NCI-H1436 treated with DMSO at 0.1 percent for 48 hours (cell line): ENCODE results near the gene TRABD2B.

Experiments used
- DNase-seq: peaks from one replicate; lab custom pipeline; 2025; lab: John Stamatoyannopoulos, UW

TRABD2B gene

GRCh38 chr1:47992720-47993415 is 4.3 kb downstream of the TRABD2B start:
- DNase-seq, result no peak

GRCh38 chr1:47991673-47992072 is 5.5 kb downstream of the TRABD2B start:
- no peak for DNase-seq

- DNase-seq, result no peak
Observed at GRCh38 chr1:47991187-47991586, 6.0 kb downstream of the TRABD2B start.

- no peak for DNase-seq
Observed at GRCh38 chr1:47990286-47990685, 6.9 kb downstream of the TRABD2B start.

- no peak for DNase-seq
Observed at GRCh38 chr1:47987601-47988000, 9.6 kb downstream of the TRABD2B start.

GRCh38 chr1:47986761-47987200 is 10.4 kb downstream of the TRABD2B start:
- no peak for DNase-seq

GRCh38 chr1:47985018-47985417 is 12.2 kb downstream of the TRABD2B start:
- DNase-seq, result no peak

- DNase-seq, result no peak
Observed at GRCh38 chr1:47984175-47984789, 12.9 kb downstream of the TRABD2B start.

- DNase-seq, result no peak
Observed at GRCh38 chr1:47983691-47984090, 13.5 kb downstream of the TRABD2B start.

GRCh38 chr1:47981667-47982350 is 15.4 kb downstream of the TRABD2B start:
- no peak for DNase-seq

- no peak for DNase-seq
Observed at GRCh38 chr1:47980501-47980900, 16.7 kb downstream of the TRABD2B start.

- DNase-seq, result no peak
Observed at GRCh38 chr1:47979724-47980123, 17.5 kb downstream of the TRABD2B start.

- DNase-seq, result no peak
Observed at GRCh38 chr1:47978486-47978885, 18.7 kb downstream of the TRABD2B start.

GRCh38 chr1:47976728-47977127 is 20.5 kb downstream of the TRABD2B start:
- no peak for DNase-seq

GRCh38 chr1:47976267-47976666 is 20.9 kb downstream of the TRABD2B start:
- no peak for DNase-seq

GRCh38 chr1:47975302-47975921 is 21.8 kb downstream of the TRABD2B start:
- DNase-seq, result no peak

- DNase-seq, result no peak
Observed at GRCh38 chr1:47972864-47973432, 24.2 kb downstream of the TRABD2B start.

GRCh38 chr1:47971385-47972160 is 25.6 kb downstream of the TRABD2B start:
- DNase-seq, result no peak

GRCh38 chr1:47970882-47971281 is 26.3 kb downstream of the TRABD2B start:
- DNase-seq, result no peak

- no peak for DNase-seq
Observed at GRCh38 chr1:47969478-47969877, 27.7 kb downstream of the TRABD2B start.

GRCh38 chr1:47968556-47968888 is 28.7 kb downstream of the TRABD2B start:
- DNase-seq, result no peak
